GM12878 (cell line): ENCODE results near the gene ANO4. TPM values are rescaled to one million over a fixed set of nuclear protein-coding genes. Genes with fewer than 3 reads are reported as not detected.
A peak's percentile ranks its signal among the peaks of the same experiment; 100 is the strongest.

Experiments used
- ATAC-seq: fragments of 200-7000 bp; cut with Tn5 transposase; 3 replicates; pipeline ENCODE4 v1.9.1; 2020; ENCODE audit warnings: mild to moderate bottlenecking, moderate library complexity
- BruUV-seq: library from RNA; stranded (reverse); fragments of 400-500 nt; replicated peaks from 2 replicates; lab custom pipeline; 2021; lab: Mats Ljungman, UMichigan
- CTCF ChIA-PET: fragments of 300-600 bp; sonication (Branson Sonifier 250); formaldehyde crosslinking; extraction: SDS; loops from one replicate; lab custom pipeline; 2021; ENCODE audit warnings: inconsistent platforms; lab: Yijun Ruan, JAX
- POLR2A ChIA-PET: fragments of 350-600 bp; formaldehyde crosslinking; extraction: SDS; loops from one replicate; lab custom pipeline; 2021; ENCODE audit warnings: inconsistent platforms; lab: Charles Lee
- RAD21 ChIA-PET: fragments of 300-600 bp; sonication (Branson Sonifier 250); formaldehyde crosslinking; loops from one replicate; lab custom pipeline; 2023; ENCODE audit warnings: antibody characterized with exemption; ENCODE audit not compliant: unreplicated experiment; lab: Charles Lee
- SMC1A ChIA-PET: fragments of 300-600 bp; sonication (Branson Sonifier 250); formaldehyde crosslinking; loops from one replicate; lab custom pipeline; 2023; ENCODE audit not compliant: unreplicated experiment, uncharacterized antibody; lab: Charles Lee
- DNase-seq: peaks from one replicate; pipeline ENCODE4 v3.0.0-alpha.2; 2011; ENCODE audit warnings: low read depth, low spot score
- FAIRE-seq: peaks from 3 replicates; lab custom pipeline; 2011; peaks lifted over from hg19 to GRCh38; lab: Jason Lieb, UNC
- H2AFZ ChIP-seq: 2 replicates; pipeline ENCODE4 v1.6.0; 2011; ENCODE audit warnings: low read depth, low read length, control low read depth; ENCODE audit not compliant: control insufficient read depth
- H3K27ac ChIP-seq: 2 replicates; pipeline ENCODE4 v1.5.1; 2011; ENCODE audit warnings: control low read depth; ENCODE audit not compliant: control insufficient read depth, insufficient read depth
- H3K27me3 ChIP-seq, 2 experiments: replicated peaks in 1 of 2; 2 replicates each; pipeline versions ENCODE4 v1.6.0 to v1.6.1; 2011; ENCODE audit warnings: low read length in 1 of 2; ENCODE audit not compliant: control insufficient read depth in 2 of 2, insufficient read depth in 2 of 2
- H3K36me3 ChIP-seq, 2 experiments: 2 replicates each; pipeline ENCODE4 v1.5.1; 2011; ENCODE audit warnings: low read length in 1 of 2; ENCODE audit not compliant: control insufficient read depth in 2 of 2, insufficient read depth in 2 of 2
- H3K4me1 ChIP-seq: 2 replicates; pipeline ENCODE4 v1.6.1; 2011; ENCODE audit warnings: mild to moderate bottlenecking, low read length, moderate library complexity, mixed read lengths; ENCODE audit not compliant: control insufficient read depth, insufficient read depth
- H3K4me2 ChIP-seq: 2 replicates; pipeline ENCODE4 v1.6.0; 2011; ENCODE audit warnings: control low read depth; ENCODE audit not compliant: control insufficient read depth, insufficient read depth
- H3K4me3 ChIP-seq: fragments of 200-600 bp; sonication (generic); 2 replicates; pipeline ENCODE4 v1.5.1; 2016
- H3K79me2 ChIP-seq: 2 replicates; pipeline ENCODE4 v1.6.0; 2011; ENCODE audit warnings: low read length; ENCODE audit not compliant: control insufficient read depth, insufficient read depth
- H3K9ac ChIP-seq: 2 replicates; pipeline ENCODE4 v1.8.0; 2011; ENCODE audit warnings: low read length, control low read depth, mixed read lengths; ENCODE audit not compliant: control insufficient read depth, insufficient read depth
- H3K9me3 ChIP-seq: replicated peaks from 3 replicates; pipeline ENCODE4 v1.5.1; 2011; ENCODE audit warnings: mild to moderate bottlenecking, low read length; ENCODE audit not compliant: control insufficient read depth, insufficient read depth
- H4K20me1 ChIP-seq: 2 replicates; pipeline ENCODE4 v1.6.0; 2011; ENCODE audit not compliant: control insufficient read depth, insufficient read depth
- ATF7 ChIP-seq: fragments of 450-650 bp; IDR thresholded peaks from 2 replicates; pipeline ENCODE4 v1.6.1; 2016; ENCODE audit warnings: low read depth, mild to moderate bottlenecking
- BACH1 ChIP-seq: fragments of 450-650 bp; IDR thresholded peaks from 2 replicates; pipeline ENCODE4 v1.6.1; 2017; ENCODE audit warnings: mild to moderate bottlenecking, borderline replicate concordance
- JUNB ChIP-seq: IDR thresholded peaks from 2 replicates; pipeline ENCODE4 v1.6.1; 2016; ENCODE audit warnings: antibody characterized with exemption, mild to moderate bottlenecking
- KAT2A ChIP-seq: conservative IDR thresholded peaks from 2 replicates; pipeline ENCODE4 v1.6.1; 2011; ENCODE audit warnings: low read depth, low read length; ENCODE audit not compliant: control insufficient read depth
- MYC ChIP-seq: IDR thresholded peaks from 2 replicates; pipeline ENCODE4 v1.6.1; 2011; ENCODE audit warnings: mild to moderate bottlenecking, low read length, moderate library complexity, inconsistent platforms; ENCODE audit not compliant: insufficient read depth, insufficient replicate concordance, insufficient read length, severe bottlenecking
- SMC3 ChIP-seq: IDR thresholded peaks from 2 replicates; pipeline ENCODE4 v1.6.1; 2011; ENCODE audit warnings: low read length, improper control_type of control experiment, borderline replicate concordance
- SRF ChIP-seq, 2 experiments: IDR thresholded peaks; 2 replicates each; pipeline ENCODE4 v1.6.1; 2011; ENCODE audit warnings: low read depth in 2 of 2, low read length in 2 of 2, mild to moderate bottlenecking in 1 of 2, moderate library complexity in 1 of 2
- STAT1 ChIP-seq: fragments of 450-650 bp; conservative IDR thresholded peaks from 2 replicates; pipeline ENCODE4 v1.6.1; 2014; ENCODE audit warnings: antibody characterized with exemption, mild to moderate bottlenecking
- WGBS: methylation state at CpG from one replicate; pipeline ENCODE4 v1.1.6; 2016; ENCODE audit warnings: low lambda C conversion rate; ENCODE audit not compliant: insufficient replicate concordance, insufficient coverage; ENCODE audit errors: missing lambda C conversion rate; 5-methylcytosine and 5-hydroxymethylcytosine counted together
- in situ Hi-C: fragments of 300-500 bp; cut with MboI; formaldehyde crosslinking; loops from 9 replicates; pipeline ENCODE4 v1.14.3; 2018; ENCODE audit warnings: mixed read lengths
- intact Hi-C: fragments of 100-400 bp; cut with micrococcal nuclease; formaldehyde crosslinking; loops from one replicate; pipeline ENCODE4 v1.14.2; 2022; ENCODE audit not compliant: unreplicated experiment
- polyA plus RNA-seq, 11 experiments: library from polyadenylated mRNA; depleted of rRNA in 4 of 11; unstranded in 6 of 11; stranded (reverse) in 5 of 11; fragments of >200 nt; fragmentation: Nextera tagmentation in 4 of 11; fragmentation: Illumina TruSeq in 1 of 11; extraction: Ambion mirVana in 4 of 11; extraction: Trizol in 1 of 11; gene quantifications; 1 replicate in 1 of 11; 2 replicates in 10 of 11; pipeline versions ENCODE4 v1.2.1 to v1.2.3, GENCODE V29; 2011 to 2016; ENCODE audit warnings: inconsistent platforms in 2 of 11, missing spikeins in 2 of 11, low read depth in 1 of 11
- total RNA-seq, 4 experiments: library from RNA; depleted of rRNA in 3 of 4; stranded (reverse); fragments of >200 nt in 3 of 4; fragmentation: Illumina TruSeq in 1 of 4; extraction: Trizol in 1 of 4; gene quantifications; 2 replicates each; pipeline versions ENCODE4 v1.2.1 to v1.2.3, GENCODE V29; 2013 to 2021
- TF ChIP-seq, protein P1 (sequence below): fragments of 450-650 bp; IDR thresholded peaks from 2 replicates; pipeline ENCODE4 v1.6.1; 2017; ENCODE audit warnings: low read depth, mild to moderate bottlenecking, moderate library complexity
- TF ChIP-seq, protein P2 (sequence below): fragments of 450-650 bp; IDR thresholded peaks from 2 replicates; pipeline ENCODE4 v1.6.1; 2016; ENCODE audit warnings: mild to moderate bottlenecking
- TF ChIP-seq, protein P3 (sequence below): IDR thresholded peaks from 2 replicates; pipeline ENCODE4 v1.6.1; 2012; ENCODE audit warnings: low read length, inconsistent platforms

ANO4 gene
- total and polyA plus RNA-seq, 10 of the 15 experiments (the other 5 are each of a cell fraction or from before 2014, with no cell fraction given) = not detected

DNA sequence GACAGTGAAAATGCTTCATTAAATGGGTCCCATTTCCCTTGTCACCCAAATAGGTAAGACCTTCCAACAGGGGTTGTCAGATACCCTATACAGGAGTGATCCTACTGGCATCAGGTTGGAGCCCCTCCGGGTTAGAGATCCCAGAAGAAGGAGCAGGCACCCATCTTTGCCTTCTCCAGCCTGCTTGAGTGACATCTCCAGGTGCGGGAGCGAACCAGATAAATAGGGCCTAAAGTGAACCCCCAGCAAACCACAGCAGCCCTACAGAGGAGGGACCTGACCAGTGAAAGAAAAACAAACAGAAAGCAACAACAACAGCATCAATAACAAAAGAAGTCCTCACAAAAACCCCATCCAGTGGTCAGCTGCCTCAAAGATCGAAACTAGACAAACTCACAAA lies 233.2 kb downstream of the ANO4 start:
- SMC1A ChIA-PET = no interaction called here
- no peak overlapping the region for H3K27ac ChIP-seq
- DNase-seq (no peak), ATAC-seq (no peak), FAIRE-seq (no peak)
- no peak overlapping the region for H2AFZ ChIP-seq
- H4K20me1 ChIP-seq = no peaks in the 10 kb centered on the region
- no peaks in the 10 kb centered on the region for H3K9me3 ChIP-seq
- in situ Hi-C loops (no loop called here), intact Hi-C loops (no loop called here)
- no peaks in the 10 kb centered on the region for H3K36me3 ChIP-seq
- H3K4me3 ChIP-seq = no peak overlapping the region
- RAD21 ChIA-PET = no interaction called here
- 44% methylated on average over 4 of the region's 4 CpGs for WGBS
- CTCF ChIA-PET = no interaction called here
- H3K4me2 ChIP-seq = no peak overlapping the region
- no peak for TF ChIP-seq SMC3
- TF ChIP-seq BACH1 = no peak
- no peak for TF ChIP-seq MYC
- TF ChIP-seq, protein P1, sequence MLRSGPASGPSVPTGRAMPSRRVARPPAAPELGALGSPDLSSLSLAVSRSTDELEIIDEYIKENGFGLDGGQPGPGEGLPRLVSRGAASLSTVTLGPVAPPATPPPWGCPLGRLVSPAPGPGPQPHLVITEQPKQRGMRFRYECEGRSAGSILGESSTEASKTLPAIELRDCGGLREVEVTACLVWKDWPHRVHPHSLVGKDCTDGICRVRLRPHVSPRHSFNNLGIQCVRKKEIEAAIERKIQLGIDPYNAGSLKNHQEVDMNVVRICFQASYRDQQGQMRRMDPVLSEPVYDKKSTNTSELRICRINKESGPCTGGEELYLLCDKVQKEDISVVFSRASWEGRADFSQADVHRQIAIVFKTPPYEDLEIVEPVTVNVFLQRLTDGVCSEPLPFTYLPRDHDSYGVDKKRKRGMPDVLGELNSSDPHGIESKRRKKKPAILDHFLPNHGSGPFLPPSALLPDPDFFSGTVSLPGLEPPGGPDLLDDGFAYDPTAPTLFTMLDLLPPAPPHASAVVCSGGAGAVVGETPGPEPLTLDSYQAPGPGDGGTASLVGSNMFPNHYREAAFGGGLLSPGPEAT = no peak
- POLR2A ChIA-PET = no interaction called here
- no peak overlapping the region for H3K9ac ChIP-seq
- no peaks in the 10 kb centered on the region for H3K79me2 ChIP-seq
- H3K27me3 ChIP-seq = no peaks in the 10 kb centered on the region
- no TSS peak for BruUV-seq
- H3K4me1 ChIP-seq = no peaks in the 10 kb centered on the region

DNA sequence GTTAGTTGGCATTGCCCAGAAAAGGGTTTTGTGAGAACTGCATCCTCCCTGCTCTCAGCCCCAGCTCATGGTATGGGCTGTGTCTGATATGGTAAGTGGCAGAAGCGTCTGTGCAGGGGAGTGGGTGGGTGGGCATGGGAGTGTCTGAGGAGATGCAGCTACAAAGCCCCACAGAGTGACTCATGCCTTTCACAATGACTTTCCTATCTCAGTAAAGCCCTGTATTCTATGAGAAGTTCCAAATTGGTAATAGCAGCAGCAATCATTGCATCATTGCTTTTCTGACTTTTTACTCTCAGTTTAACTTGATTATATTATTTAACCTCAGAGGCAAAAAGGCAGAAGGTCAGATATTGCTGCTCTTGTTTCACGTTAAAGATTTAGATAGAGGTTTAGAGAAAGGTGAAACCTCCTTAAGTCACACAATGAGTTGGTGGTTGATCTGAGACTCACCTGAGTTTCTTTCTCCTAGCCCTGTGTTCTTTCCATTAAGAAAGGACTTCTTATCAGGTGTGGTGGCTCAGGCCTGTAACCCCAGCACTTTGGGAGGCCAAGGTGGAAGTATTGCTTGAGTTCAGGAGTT lies 243.8 kb downstream of the ANO4 start:
- H3K4me2 ChIP-seq = no peak overlapping the region
- POLR2A ChIA-PET = no interaction called here
- intact Hi-C loops = no loop called here
- no peaks in the 10 kb centered on the region for H3K36me3 ChIP-seq
- H3K9me3 ChIP-seq = no peaks in the 10 kb centered on the region
- H4K20me1 ChIP-seq = no peaks in the 10 kb centered on the region
- CTCF ChIA-PET = no interaction called here
- no peak overlapping the region for H3K9ac ChIP-seq
- TF ChIP-seq STAT1 (no peak), JUNB (peak; percentile 78), KAT2A (no peak), SRF (IDR thresholded peaks at IDR 0.05; ENCODE audit: low read depth in 2 of 2, low read length in 2 of 2) (no peak), ATF7 (no peak)
- TF ChIP-seq, protein P2, sequence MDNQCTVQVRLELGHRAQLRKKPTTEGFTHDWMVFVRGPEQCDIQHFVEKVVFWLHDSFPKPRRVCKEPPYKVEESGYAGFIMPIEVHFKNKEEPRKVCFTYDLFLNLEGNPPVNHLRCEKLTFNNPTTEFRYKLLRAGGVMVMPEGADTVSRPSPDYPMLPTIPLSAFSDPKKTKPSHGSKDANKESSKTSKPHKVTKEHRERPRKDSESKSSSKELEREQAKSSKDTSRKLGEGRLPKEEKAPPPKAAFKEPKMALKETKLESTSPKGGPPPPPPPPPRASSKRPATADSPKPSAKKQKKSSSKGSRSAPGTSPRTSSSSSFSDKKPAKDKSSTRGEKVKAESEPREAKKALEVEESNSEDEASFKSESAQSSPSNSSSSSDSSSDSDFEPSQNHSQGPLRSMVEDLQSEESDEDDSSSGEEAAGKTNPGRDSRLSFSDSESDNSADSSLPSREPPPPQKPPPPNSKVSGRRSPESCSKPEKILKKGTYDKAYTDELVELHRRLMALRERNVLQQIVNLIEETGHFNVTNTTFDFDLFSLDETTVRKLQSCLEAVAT = no peak
- TF ChIP-seq, protein P3, sequence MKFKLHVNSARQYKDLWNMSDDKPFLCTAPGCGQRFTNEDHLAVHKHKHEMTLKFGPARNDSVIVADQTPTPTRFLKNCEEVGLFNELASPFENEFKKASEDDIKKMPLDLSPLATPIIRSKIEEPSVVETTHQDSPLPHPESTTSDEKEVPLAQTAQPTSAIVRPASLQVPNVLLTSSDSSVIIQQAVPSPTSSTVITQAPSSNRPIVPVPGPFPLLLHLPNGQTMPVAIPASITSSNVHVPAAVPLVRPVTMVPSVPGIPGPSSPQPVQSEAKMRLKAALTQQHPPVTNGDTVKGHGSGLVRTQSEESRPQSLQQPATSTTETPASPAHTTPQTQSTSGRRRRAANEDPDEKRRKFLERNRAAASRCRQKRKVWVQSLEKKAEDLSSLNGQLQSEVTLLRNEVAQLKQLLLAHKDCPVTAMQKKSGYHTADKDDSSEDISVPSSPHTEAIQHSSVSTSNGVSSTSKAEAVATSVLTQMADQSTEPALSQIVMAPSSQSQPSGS = 0 out of 2 replicates have a peak, but pooled peaks have one; percentile 36
- TF ChIP-seq, all 136 proteins: peak for 2
- in situ Hi-C loops = no loop called here
- H3K27ac ChIP-seq = no peak overlapping the region
- no peak for DNase-seq
- peak; percentile 30; the same call in 2 of the 3 replicates for ATAC-seq
- BruUV-seq = no TSS peak
- H3K27me3 ChIP-seq = no peaks in the 10 kb centered on the region
- SMC1A ChIA-PET = no interaction called here
- H3K4me3 ChIP-seq = no peak overlapping the region
- RAD21 ChIA-PET = no interaction called here
- WGBS = 0% methylated on average over 2 of the region's 2 CpGs
- H3K4me1 ChIP-seq = no peaks in the 10 kb centered on the region
- no peak for FAIRE-seq
- H2AFZ ChIP-seq = no peak overlapping the region
- H3K79me2 ChIP-seq = no peaks in the 10 kb centered on the region
